COLO829 (cell line): ENCODE measurements around the gene MOGAT1.
"Not testable (repeated sequence)": the region's sequence is repeated elsewhere in the genome, so short reads cannot be mapped to it uniquely, and the experiment has no call there.

ENCODE experiments used
- DNase-seq: peaks from one replicate; pipeline ENCODE4 v3.0.0; 2012; ENCODE audit warnings: low spot score

MOGAT1 gene

DNA sequence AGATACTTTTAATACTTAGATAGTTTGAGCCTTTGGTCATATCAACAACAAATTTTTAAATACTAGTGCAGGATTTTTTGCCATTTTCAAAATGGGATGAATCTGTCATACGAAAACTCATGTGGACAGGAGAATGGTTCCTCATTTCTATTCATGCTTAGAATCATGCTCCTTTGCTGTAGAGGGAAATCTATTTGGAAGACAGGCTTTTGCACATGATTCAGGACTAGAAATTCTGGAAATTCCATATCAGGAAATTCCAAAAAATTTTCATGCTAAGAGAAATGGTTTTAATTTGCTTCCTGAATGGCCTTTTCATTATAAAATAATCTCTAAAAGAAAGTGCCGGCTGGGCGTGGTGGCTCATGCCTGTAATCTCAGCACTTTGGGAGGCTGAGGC is 39.3 kb downstream of the MOGAT1 start:
- no peak for DNase-seq

GRCh38 chr2:222711315-222711940 is 40.0 kb downstream of the MOGAT1 start:
- DNase-seq: no peak

DNA sequence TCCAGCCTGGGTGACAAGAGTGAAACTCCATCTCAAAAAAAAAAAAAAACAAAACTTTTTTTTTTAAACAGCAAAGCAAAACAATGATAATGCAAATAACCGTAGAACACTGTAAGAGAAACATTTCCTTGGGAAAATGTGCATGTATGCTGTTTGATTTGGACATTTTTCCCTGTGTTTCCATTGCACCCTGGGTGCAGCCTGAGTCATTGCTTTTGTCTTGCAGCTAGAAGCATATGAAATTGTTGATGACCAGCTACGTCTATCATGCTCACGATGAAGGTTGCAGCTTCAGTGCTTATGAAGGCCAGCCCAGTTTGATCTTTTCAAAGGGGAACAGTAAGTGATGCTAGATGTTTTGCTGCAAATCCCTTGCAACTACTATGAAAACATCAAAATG is 41.5 kb downstream of the MOGAT1 start:
- no peak for DNase-seq

DNA sequence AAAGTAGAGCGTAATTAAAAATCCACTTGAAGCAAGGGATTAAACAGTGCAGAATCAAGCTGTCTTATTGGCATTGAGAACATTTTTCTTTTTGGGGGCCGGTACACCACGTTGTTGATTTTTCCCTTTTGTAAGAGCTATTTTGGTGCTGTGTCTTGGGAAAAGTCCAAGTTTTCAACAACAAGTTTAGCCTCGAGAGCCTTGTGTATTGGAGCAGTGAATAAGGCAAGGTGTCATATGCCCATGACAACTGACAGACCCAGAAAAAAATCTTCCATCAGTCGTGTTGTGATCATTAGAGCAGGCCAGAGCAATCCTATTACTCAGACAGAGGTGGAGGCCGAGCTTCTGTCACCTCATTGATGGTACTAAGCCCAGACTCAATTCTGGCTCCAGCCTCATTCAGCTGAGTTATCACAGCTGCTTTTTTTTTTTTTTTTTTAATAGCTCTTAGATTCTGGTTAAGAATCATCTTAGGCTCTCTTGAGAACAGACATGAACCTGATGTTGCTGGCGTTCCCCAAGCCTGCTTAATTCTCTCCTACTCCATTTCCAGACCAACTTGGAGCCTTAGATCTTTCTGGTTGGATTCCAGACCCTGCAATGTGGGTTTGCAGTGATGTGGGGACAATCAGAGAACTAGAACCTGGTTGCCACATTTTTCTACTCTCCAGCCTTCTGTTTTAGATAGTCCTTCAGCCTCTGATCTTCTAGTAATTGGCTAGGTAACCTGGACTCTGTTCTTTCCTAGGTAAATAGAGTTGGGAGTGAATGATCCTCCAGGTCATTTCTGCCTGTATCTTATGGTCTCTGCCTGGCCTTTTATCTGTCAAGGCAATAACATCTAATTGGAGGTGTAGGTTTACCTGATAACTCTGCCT is 43.1 kb downstream of the MOGAT1 start:
- DNase-seq: no peak

DNA sequence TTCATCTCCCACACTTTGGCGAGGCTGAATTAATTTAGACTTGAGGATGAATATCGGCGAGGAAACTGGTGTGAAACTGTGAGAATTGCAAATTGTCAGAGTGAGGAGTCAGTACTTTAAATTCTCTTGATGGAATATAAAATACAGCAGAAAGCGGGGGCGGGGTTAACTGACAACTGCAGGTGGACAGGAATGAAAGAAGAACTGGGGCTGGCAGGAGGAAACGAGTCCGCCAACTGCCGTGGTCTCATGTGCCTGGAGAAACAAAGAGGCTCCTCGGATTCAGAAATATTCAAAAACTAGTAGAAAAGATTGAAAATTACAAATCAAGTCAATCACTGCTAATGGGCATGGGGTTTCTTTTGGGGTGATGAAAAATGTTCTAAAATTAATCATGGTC is 44.3 kb downstream of the MOGAT1 start:
- no peak for DNase-seq

- DNase-seq: not testable (repeated sequence)
Measured at GRCh38 chr2:222719787-222720186, 48.3 kb downstream of the MOGAT1 start.

- DNase-seq: not testable (repeated sequence)
Measured at GRCh38 chr2:222721597-222721996, 50.1 kb downstream of the MOGAT1 start.

GRCh38 chr2:222722327-222722946 is 51.0 kb downstream of the MOGAT1 start:
- DNase-seq: peak; percentile 53

DNA sequence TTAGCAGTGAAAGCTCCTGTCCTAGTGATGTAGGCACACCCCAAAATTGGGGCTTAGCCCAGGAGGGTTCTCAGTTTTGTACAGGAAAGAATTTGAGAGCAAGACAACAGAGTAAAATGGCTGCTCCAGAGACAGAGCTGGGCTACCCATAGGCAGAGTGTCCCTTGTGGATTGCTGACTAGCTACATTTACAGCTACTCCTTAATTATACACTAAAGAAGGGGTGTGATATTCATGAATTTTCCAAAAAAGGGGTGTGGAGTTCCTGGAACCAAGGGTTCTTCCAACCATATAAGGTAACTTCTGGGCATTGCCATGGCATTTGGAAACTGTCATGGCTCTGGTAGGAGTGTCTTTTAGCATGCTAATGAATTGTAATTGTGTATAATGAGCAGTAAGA is 52.8 kb downstream of the MOGAT1 start:
- DNase-seq: no peak

DNA sequence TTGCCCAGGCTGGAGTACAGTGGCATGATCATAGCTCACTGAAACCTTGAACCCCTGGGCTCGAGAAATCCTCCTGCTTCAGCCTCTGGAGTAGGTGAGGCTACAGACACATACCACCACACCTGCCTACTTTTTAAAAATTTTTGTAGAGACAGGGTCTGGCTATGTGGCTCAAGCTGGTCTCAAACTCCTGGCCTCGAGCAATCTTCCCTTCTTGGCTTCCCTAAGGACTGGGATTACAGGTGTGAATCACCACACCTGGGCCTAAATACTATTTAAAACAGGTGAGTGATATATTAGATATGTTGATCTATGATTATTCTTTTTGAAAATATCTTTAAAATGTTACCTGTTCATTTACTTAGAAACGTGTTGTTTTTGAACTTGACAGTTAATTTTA is 57.2 kb downstream of the MOGAT1 start:
- no peak for DNase-seq

DNA sequence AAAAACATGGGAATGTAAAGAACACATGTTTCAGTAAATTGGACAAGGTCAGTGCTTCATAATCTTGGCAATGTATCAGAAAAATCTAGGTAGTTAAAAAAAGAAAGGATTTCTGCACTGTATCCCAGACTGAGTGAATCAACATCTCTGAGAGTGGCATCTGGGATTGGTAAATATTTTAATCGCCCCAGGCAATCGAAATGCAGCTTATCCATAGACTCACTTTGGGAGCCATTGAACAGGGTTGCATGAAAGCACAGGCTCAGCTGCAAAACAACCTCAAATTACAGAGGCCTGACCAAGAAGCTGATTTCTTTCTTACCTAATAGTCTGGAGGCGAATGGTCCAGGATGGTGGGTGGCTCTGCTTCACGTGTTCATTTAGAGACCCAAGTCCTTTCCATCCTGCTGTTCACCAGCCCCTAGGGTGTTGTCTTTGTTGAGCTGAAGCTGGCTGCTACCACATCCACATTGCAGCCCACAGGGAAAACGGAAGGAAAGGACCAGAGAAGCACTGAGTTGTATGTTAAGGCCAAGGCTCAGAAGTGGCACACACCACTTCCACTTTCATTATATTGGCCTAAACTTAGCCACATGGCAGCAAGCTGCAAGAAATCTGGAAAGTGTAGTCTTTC is 59.0 kb downstream of the MOGAT1 start:
- no peak for DNase-seq

DNA sequence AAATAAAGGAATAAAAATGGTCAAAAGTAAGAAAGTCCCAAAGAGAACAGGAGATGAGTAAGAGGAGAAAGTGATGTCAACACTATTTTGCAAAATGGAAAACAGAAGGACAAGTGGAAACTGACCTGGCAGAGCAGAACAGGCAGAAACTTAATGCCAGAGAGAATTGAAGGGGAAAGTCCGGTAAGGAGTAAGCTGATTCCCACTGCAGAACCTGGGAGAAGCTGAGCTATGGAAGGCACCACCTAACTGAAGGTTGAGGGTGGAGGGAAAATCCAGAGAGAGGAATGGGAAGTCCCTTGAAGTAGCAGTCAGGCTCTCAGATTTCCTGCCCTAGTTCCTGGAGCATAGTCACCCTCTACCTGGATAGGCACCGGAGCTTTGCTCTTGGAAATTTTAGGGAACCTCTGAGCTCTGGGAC is 59.8 kb downstream of the MOGAT1 start:
- DNase-seq: no peak

DNA sequence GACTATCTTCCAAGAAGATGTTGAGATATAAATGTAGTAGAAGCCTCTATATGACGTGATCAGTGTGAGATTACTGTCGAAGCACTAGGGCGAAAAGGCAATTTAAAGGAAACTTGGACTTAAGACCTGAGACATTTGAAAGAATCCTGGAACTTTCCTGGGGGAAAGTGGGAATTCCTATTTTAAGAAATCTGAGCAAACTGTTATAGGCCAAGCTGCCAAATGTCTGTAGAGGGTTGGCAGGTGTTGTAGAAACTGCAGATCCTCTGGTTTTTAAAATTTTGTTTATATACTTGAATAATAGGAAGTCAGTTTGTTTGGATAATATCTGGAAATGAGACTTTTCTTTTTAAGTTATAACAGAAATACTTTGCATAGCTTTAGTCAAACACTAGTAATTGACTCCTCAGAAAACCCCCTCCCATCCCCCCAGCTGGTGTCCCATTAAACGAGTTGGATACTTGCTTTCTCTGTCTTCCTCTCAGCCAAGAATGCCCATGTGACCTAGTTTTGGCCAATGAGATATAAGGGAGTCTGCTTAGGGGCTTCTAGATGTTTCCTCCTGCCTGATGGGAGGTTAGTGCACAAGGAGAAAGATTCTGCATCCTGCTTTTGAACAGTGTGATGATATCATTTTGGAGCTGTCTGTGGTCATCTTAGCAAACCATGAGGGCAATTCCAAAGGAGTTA is 61.2 kb downstream of the MOGAT1 start:
- no peak for DNase-seq

GRCh38 chr2:222733470-222733845 is 62.0 kb downstream of the MOGAT1 start:
- no peak for DNase-seq

DNA sequence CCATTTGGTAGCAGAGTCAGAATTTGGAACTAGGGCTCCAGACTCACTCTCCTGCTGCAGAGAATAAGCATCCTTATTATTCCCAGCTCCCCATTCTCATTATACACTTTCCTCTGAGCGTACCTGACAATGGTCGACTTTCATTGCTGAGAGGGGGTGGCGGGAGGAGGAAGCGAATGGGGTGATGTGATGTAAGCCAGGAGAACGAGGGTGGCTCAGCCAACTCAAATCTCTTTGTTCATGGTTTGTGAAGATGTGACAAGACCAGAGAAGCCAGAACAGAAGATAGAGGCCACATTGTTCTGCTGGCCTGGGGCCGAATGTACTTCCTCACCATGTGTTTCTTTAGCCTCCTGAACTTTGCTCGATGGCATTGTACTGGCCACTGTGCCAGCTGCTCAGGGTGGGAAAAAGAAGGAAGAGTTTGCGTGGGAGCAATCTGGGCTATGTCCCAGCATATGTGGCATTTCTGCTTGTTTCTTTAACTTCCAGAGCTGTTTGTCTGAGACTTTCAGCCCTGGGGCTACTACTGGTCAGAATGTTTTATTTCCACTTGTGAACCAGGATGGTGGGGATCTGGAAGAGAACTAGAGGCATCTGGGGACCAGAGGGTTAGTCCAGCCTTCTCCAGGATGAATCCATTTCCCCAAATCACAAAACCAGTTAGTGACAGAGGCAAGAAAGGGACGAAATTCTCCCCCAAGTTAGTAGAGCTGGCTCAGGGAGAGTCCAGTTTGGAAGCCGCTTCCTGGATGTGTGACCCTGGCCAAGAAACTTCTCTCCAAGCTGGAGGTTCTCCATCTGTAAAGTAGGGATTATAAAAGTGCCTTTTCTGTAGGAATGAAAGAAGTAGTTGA is 62.6 kb downstream of the MOGAT1 start:
- DNase-seq: peak; percentile 96

DNA sequence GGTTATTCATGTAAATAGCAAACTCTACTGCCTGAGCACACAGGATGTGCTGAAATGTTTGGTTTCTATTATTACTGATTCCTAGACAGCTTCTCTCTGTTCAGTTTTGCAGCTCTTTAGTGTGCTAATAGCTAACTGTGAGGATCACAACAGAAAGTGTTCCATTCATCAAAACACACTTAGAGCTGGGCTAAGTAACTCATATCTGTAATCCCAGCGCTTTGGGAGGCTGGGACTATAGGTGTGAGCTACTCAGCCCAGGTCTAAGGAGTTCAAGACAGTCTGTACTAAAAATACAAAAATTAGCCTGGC is 63.2 kb downstream of the MOGAT1 start:
- DNase-seq: peak; percentile 54

- DNase-seq: no peak
Measured at GRCh38 chr2:222736301-222736700, 64.8 kb downstream of the MOGAT1 start.

DNA sequence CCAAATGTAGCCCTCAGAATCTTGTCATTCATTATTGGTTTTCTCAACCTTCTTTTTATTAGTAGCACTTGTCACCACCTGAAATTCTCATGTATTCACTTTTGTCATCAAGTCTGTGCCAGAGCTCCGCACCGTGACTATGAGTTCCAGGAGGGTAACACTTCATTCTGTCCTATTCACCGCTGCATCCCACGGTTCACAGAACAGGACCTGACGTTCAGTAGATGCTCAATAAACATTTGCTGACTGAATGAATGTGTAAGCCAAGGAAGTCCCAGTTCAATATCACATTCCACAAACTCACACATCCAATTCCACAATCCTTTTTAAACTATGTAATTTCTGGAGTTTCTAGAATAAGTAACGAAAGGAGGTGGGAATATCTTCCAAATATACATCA is 65.5 kb downstream of the MOGAT1 start:
- no peak for DNase-seq

GRCh38 chr2:222738312-222738711 is 66.9 kb downstream of the MOGAT1 start:
- DNase-seq: no peak

- no peak for DNase-seq
Measured at GRCh38 chr2:222738809-222739208, 67.4 kb downstream of the MOGAT1 start.

GRCh38 chr2:222739939-222740338 is 68.5 kb downstream of the MOGAT1 start:
- no peak for DNase-seq
